ENCODE measurements around the gene EPN2. TPM values are rescaled to one million over a fixed set of nuclear protein-coding genes. Genes with fewer than 3 reads are reported as not detected.
A peak's percentile ranks its signal among the peaks of the same experiment; 100 is the strongest.

Gene EPN2
- total RNA-seq, 1 experiment from 2014 or later, result 35.6 TPM

- ChIA-PET POLR2A (no interaction called here), CTCF (no interaction called here)
- Histone ChIP-seq H3K27me3 (replicated peaks; ENCODE audit: control insufficient read depth, insufficient read depth, low read length) (no peaks in the 10 kb centered on the region), H3K9me3 (no peaks in the 10 kb centered on the region), H3K4me1 (peaks cover 7% of the 10 kb centered on the region), H3K4me3 (ENCODE audit: low read depth, low read length) (no peak overlapping the region), H3K36me3 (ENCODE audit: control insufficient read depth, insufficient read depth, low read length) (no peaks in the 10 kb centered on the region)
- Mint-ChIP-seq H3K9me3 (ENCODE audit: unreplicated experiment) (no peaks in the 10 kb centered on the region), H3K4me1 (ENCODE audit: low read depth, unreplicated experiment) (peaks cover 11% of the 10 kb centered on the region), H3K36me3 (ENCODE audit: insufficient read depth, unreplicated experiment) (peaks cover 12% of the 10 kb centered on the region), H3K4me3 (ENCODE audit: unreplicated experiment) (no peak overlapping the region), H3K27me3 (ENCODE audit: insufficient read depth, unreplicated experiment) (no peaks in the 10 kb centered on the region), H3K27ac (ENCODE audit: unreplicated experiment) (no peak overlapping the region)
- TF ChIP-seq CTCF (IDR thresholded peaks at IDR 0.05; ENCODE audit: insufficient read depth in 1 of 2, low read depth in 1 of 2, low read length in 1 of 2, severe bottlenecking in 1 of 2, unreplicated experiment in 1 of 2), result no peak
- intact Hi-C loops (cut with micrococcal nuclease; ENCODE audit: unreplicated experiment), result no loop called here
- BruUV-seq (replicated peaks), result no TSS peak
- no peak for DNase-seq
These were observed 21.2 kb downstream of the EPN2 start for GRCh38 chr17:19258371-19258770.

- POLR2A ChIA-PET, result no interaction called here
- TF ChIP-seq CTCF (IDR thresholded peaks at IDR 0.05; ENCODE audit: insufficient read depth in 1 of 2, low read depth in 1 of 2, low read length in 1 of 2, severe bottlenecking in 1 of 2, unreplicated experiment in 1 of 2), result peak in 1 of 2 experiments; percentile 23
These were observed 23.8 kb downstream of the EPN2 start for GRCh38 chr17:19260958-19261357.

DNA sequence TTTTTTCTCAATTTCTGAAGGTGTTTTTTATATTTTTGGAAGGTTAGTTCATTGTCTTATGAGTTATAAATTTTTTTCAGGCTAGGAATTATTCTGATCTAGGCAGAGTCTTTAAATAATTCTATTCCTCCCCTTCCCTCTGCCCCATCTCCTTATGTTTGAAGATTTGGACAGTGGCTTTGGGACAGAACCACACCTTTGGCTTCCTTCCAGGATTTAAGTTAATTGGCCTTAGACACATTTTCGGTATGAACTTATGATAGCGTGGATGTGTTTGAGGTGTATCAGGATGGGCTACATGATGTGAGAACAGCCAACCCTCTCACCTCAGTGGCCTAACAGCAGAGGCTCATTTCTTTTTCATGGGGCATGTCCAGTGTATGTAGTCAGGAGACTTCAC, 24.3 kb downstream of the EPN2 start:
- H3K27ac Mint-ChIP-seq (ENCODE audit: unreplicated experiment), result no peak overlapping the region
- no peak for DNase-seq
- H3K4me1 Mint-ChIP-seq (ENCODE audit: low read depth, unreplicated experiment), result peaks cover 33% of the 10 kb centered on the region
- intact Hi-C loops (cut with micrococcal nuclease; ENCODE audit: unreplicated experiment), result no loop called here
- peaks cover 12% of the 10 kb centered on the region for H3K36me3 Mint-ChIP-seq (ENCODE audit: insufficient read depth, unreplicated experiment)
- Histone ChIP-seq H3K4me3 (ENCODE audit: low read depth, low read length) (no peak overlapping the region), H3K27me3 (replicated peaks; ENCODE audit: control insufficient read depth, insufficient read depth, low read length) (no peaks in the 10 kb centered on the region), H3K36me3 (ENCODE audit: control insufficient read depth, insufficient read depth, low read length) (no peaks in the 10 kb centered on the region), H3K9me3 (no peaks in the 10 kb centered on the region), H3K4me1 (peaks cover 20% of the 10 kb centered on the region)
- POLR2A ChIA-PET, result no interaction called here
- no TSS peak for BruUV-seq (replicated peaks)
- CTCF ChIA-PET, result no interaction called here
- no peaks in the 10 kb centered on the region for H3K9me3 Mint-ChIP-seq (ENCODE audit: unreplicated experiment)
- no peaks in the 10 kb centered on the region for H3K27me3 Mint-ChIP-seq (ENCODE audit: insufficient read depth, unreplicated experiment)
- no peak overlapping the region for H3K4me3 Mint-ChIP-seq (ENCODE audit: unreplicated experiment)
- TF ChIP-seq CTCF (IDR thresholded peaks at IDR 0.05; ENCODE audit: insufficient read depth in 1 of 2, low read depth in 1 of 2, low read length in 1 of 2, severe bottlenecking in 1 of 2, unreplicated experiment in 1 of 2), result no peak

More at GRCh38 chr17:19260958-19261357, 23.8 kb downstream of the EPN2 start:
- Mint-ChIP-seq H3K4me3 (ENCODE audit: unreplicated experiment) (no peak overlapping the region), H3K9me3 (ENCODE audit: unreplicated experiment) (no peaks in the 10 kb centered on the region), H3K27me3 (ENCODE audit: insufficient read depth, unreplicated experiment) (no peaks in the 10 kb centered on the region), H3K36me3 (ENCODE audit: insufficient read depth, unreplicated experiment) (peaks cover 12% of the 10 kb centered on the region), H3K4me1 (ENCODE audit: low read depth, unreplicated experiment) (peaks cover 31% of the 10 kb centered on the region), H3K27ac (ENCODE audit: unreplicated experiment) (no peak overlapping the region)
- no peak overlapping the region for H3K4me3 ChIP-seq (ENCODE audit: low read depth, low read length)
- peaks cover 20% of the 10 kb centered on the region for H3K4me1 ChIP-seq
- CTCF ChIA-PET, result no interaction called here
- DNase-seq, result no peak
- no peaks in the 10 kb centered on the region for H3K27me3 ChIP-seq (replicated peaks; ENCODE audit: control insufficient read depth, insufficient read depth, low read length)
- H3K9me3 ChIP-seq, result no peaks in the 10 kb centered on the region
- no TSS peak for BruUV-seq (replicated peaks)
- H3K36me3 ChIP-seq (ENCODE audit: control insufficient read depth, insufficient read depth, low read length), result no peaks in the 10 kb centered on the region
- intact Hi-C loops (cut with micrococcal nuclease; ENCODE audit: unreplicated experiment), result no loop called here
